Measurements from ENCODE around the gene GLIPR1L2.

Gene GLIPR1L2

DNA sequence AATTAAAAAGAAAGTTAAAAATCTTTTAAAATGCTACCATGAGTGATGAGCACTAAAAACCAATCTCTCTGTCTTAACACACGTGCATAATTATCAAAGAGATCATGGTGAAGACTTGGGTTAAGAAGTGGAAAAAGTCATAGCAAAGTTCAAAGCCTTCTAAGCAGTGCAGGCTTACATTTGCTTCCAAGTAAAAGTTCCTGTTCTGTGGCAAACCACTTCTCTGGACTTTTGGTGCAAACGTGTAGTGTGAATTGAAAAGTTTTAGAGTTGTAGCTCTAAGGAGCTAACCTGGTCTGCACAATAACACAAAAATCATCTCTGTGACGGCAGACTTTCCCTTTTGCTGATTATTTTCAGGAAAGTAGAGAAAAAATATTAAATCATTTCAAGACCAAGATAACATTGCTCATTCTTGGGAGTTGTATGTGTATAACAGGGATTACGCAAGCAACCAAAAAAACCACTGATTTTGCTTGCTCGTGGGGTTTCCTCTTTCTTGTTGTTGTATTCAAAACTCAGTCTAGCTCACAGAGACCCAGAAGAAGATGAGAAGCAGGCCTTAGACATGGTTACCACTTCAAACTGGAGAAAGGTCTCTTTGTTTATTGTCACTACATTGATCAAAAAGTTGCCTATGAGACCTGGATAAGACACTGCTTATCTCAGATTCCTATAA lies 87.4 kb downstream of the GLIPR1L2 start:
- TF ChIP-seq, protein P1, sequence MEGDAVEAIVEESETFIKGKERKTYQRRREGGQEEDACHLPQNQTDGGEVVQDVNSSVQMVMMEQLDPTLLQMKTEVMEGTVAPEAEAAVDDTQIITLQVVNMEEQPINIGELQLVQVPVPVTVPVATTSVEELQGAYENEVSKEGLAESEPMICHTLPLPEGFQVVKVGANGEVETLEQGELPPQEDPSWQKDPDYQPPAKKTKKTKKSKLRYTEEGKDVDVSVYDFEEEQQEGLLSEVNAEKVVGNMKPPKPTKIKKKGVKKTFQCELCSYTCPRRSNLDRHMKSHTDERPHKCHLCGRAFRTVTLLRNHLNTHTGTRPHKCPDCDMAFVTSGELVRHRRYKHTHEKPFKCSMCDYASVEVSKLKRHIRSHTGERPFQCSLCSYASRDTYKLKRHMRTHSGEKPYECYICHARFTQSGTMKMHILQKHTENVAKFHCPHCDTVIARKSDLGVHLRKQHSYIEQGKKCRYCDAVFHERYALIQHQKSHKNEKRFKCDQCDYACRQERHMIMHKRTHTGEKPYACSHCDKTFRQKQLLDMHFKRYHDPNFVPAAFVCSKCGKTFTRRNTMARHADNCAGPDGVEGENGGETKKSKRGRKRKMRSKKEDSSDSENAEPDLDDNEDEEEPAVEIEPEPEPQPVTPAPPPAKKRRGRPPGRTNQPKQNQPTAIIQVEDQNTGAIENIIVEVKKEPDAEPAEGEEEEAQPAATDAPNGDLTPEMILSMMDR (conservative IDR thresholded peaks at IDR 0.05) = no peak

DNA sequence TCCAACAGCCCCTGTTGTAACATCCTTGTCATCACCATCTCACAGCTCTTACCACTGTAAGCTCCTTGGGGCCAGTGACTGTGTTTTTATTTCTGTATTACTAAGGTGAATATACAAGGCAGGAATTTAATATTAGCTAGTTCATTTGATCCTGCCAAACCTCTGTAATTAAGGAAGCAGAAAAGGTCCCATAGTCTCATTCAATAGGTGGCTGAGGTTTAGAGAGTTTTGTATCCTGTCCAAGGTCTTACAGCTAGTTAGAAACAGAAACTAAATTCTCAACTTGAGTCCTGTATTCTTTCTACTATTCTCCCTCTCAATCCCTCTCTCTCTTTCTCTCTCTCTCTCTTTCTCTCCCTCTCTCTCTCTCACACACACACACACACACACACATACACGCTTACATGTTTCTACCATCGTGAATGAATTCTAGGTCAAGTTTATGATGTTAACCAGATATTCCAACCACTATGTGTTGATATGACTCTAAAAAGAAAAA lies 89.1 kb downstream of the GLIPR1L2 start:
- H3K27ac ChIP-seq = no peak overlapping the region; the same call in 1 of the 2 replicates
- TF ChIP-seq, protein P1 (conservative IDR thresholded peaks at IDR 0.05) = no peak

More for the DNA sequence above, 87.4 kb downstream of the GLIPR1L2 start:
- no peak overlapping the region for H3K27ac ChIP-seq

DNA sequence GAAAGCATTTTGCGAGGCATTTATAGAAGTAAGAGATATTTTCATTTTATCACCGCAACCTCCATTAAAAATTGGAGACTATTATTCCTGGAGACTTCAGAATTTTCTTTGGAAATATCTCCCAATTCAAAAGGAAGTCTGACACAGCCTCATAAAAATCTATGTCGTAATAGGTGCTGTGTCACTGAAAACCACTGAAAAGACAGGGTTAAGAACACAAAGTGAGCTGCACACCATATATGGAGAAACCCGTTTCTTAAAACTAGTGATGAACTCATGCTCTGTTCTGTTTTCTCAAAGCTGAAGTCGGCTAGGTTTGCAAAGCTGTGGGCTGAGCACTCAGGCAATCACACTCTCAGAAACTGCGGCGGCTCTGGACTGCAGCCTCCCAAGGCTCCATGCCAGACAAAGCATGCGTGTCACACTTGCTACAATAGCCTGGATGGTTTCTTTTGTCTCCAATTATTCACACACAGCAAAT lies 89.6 kb downstream of the GLIPR1L2 start, which contains the start of gene GLIPR1:
TSS of gene GLIPR1 (plus strand) at position 287 of the 481 bp plus-strand sequence. CDS start at position 413, 126 bp downstream.
- TF ChIP-seq, protein P1 (conservative IDR thresholded peaks at IDR 0.05) = no peak
- peak within 1 kb of the TSS; percentile 19; the same call in 1 of the 2 replicates for H3K27ac ChIP-seq

DNA sequence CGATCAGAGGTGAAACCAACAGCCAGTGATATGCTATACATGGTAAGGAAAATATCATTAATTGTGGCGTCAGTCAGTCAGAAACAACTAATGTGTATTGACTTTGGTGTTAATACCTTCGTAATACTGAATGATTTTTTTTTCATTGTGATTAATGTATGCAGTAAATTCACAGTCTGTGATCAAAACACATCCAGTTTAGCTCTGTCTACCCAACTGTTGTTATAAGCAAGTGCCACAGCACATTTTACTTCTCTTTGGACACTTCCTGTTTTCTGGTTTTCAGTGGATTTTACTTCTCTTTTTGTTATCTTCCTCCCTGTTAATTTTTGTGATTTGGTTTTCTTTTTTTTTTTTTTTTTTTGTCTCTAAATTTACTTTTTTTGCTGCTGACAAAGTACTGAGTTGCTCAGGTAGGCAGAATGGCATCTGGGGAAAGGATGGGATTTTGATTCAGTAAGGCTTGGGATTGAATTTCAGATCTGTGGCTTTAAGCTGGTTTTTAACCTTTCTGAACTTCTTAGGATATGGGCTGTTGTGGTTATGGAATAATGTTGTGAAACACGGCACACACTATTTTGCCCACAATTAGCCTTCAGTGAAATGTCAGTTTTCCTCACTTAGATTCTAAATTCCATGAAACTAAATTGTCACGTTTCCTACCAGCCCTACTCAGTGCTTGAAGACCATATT lies 90.3 kb downstream of the GLIPR1L2 start:
- H3K27ac ChIP-seq = peak overlapping the region; percentile 19; the same call in 1 of the 2 replicates
- TF ChIP-seq, protein P1 (conservative IDR thresholded peaks at IDR 0.05) = no peak

DNA sequence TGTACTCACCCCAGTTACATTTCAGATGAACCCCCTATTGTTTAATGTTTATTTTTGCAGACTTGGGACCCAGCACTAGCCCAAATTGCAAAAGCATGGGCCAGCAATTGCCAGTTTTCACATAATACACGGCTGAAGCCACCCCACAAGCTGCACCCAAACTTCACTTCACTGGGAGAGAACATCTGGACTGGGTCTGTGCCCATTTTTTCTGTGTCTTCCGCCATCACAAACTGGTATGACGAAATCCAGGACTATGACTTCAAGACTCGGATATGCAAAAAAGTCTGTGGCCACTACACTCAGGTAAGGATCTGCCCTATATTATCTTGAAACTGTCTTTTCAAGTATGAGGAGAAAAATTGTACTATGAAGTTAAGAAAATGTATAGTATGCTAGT lies 90.9 kb downstream of the GLIPR1L2 start:
- no peak overlapping the region for H3K27ac ChIP-seq
- TF ChIP-seq, protein P1 (conservative IDR thresholded peaks at IDR 0.05) = no peak
